Measurements from ENCODE around the gene NUBPL. TPM values are rescaled to one million over a fixed set of nuclear protein-coding genes. Genes with fewer than 3 reads are reported as not detected.

NUBPL gene
- total RNA-seq, 1 experiment from 2014 or later, result 11.6 TPM

GRCh38 chr14:31718985-31719384 is 157.8 kb downstream of the NUBPL start:
- ChIA-PET CTCF (no interaction called here), POLR2A (no interaction called here)
- H3K27me3 Mint-ChIP-seq (ENCODE audit: low read depth), result no peaks in the 10 kb centered on the region
- H3K36me3 Mint-ChIP-seq, result no peaks in the 10 kb centered on the region
- H3K4me1 Mint-ChIP-seq, result peaks cover 4% of the 10 kb centered on the region
- TF ChIP-seq ZNF263 (CRISPR knock-in tag; IDR thresholded peaks at IDR 0.05; ENCODE audit: low read depth), result no peak
- TF ChIP-seq ZNF416 (CRISPR knock-in tag; IDR thresholded peaks at IDR 0.05), result no peak
- TF ChIP-seq PRRX2 (CRISPR knock-in tag; IDR thresholded peaks at IDR 0.05), result no peak
- no peak for TF ChIP-seq FOXK1 (CRISPR knock-in tag; IDR thresholded peaks at IDR 0.05)
- TF ChIP-seq E2F4 (CRISPR knock-in tag; IDR thresholded peaks at IDR 0.05; ENCODE audit: borderline replicate concordance, low read depth), result no peak
- no peak for TF ChIP-seq USF2 (CRISPR knock-in tag; IDR thresholded peaks at IDR 0.05)
- TF ChIP-seq ZNF423 (CRISPR knock-in tag; IDR thresholded peaks at IDR 0.05), result no peak
- no peak for TF ChIP-seq CREM (CRISPR knock-in tag; IDR thresholded peaks at IDR 0.05)
- TF ChIP-seq NFE2L1 (CRISPR knock-in tag; IDR thresholded peaks at IDR 0.05), result no peak
- TF ChIP-seq NR3C1 (CRISPR knock-in tag; conservative IDR thresholded peaks at IDR 0.05; ENCODE audit: low read depth), result no peak
- TF ChIP-seq SMAD3 (CRISPR knock-in tag; IDR thresholded peaks at IDR 0.05; ENCODE audit: borderline replicate concordance), result no peak
- no peak for TF ChIP-seq ATF1 (CRISPR knock-in tag; IDR thresholded peaks at IDR 0.05)
- no peak for TF ChIP-seq AFF4 (CRISPR knock-in tag; IDR thresholded peaks at IDR 0.05; ENCODE audit: borderline replicate concordance)
- TF ChIP-seq GABPB1 (CRISPR knock-in tag; IDR thresholded peaks at IDR 0.05), result no peak
- no peak for TF ChIP-seq SOX15 (CRISPR knock-in tag; IDR thresholded peaks at IDR 0.05)
- no peak for TF ChIP-seq ATF3 (CRISPR knock-in tag; conservative IDR thresholded peaks at IDR 0.05)
- TF ChIP-seq MAX (CRISPR knock-in tag; IDR thresholded peaks at IDR 0.05), result no peak
- no peak for TF ChIP-seq ZNF281 (CRISPR knock-in tag; IDR thresholded peaks at IDR 0.05)
- DNase-seq (ENCODE audit: low spot score) (no peak), ATAC-seq (no peak)
- H3K27ac Mint-ChIP-seq, result no peak overlapping the region
- peaks cover 12% of the 10 kb centered on the region for H3K9me3 Mint-ChIP-seq
- H3K4me3 Mint-ChIP-seq, result no peak overlapping the region

- ChIA-PET POLR2A (no interaction called here), CTCF (no interaction called here)
- Mint-ChIP-seq H3K4me3 (no peak overlapping the region), H3K9me3 (peaks cover 24% of the 10 kb centered on the region), H3K27me3 (ENCODE audit: low read depth) (no peaks in the 10 kb centered on the region), H3K27ac (no peak overlapping the region), H3K36me3 (peaks cover 9% of the 10 kb centered on the region), H3K4me1 (no peaks in the 10 kb centered on the region)
- ATAC-seq (no peak), DNase-seq (ENCODE audit: low spot score) (no peak)
- TF ChIP-seq CDX4 (CRISPR knock-in tag; IDR thresholded peaks at IDR 0.05; ENCODE audit: borderline replicate concordance) (no peak), PREB (CRISPR knock-in tag; IDR thresholded peaks at IDR 0.05; ENCODE audit: borderline replicate concordance) (no peak), AFF4 (CRISPR knock-in tag; IDR thresholded peaks at IDR 0.05; ENCODE audit: borderline replicate concordance) (no peak), JUN (CRISPR knock-in tag; IDR thresholded peaks at IDR 0.05) (no peak), ZNF263 (CRISPR knock-in tag; IDR thresholded peaks at IDR 0.05; ENCODE audit: low read depth) (no peak)
Measured at GRCh38 chr14:31726337-31726736, 165.1 kb downstream of the NUBPL start.

Measured in WTC11 (cell line).